Globus pallidus (tissue), 1 donor: Measurements from ENCODE around the gene MYO1B.
"Not testable (repeated sequence)": the region's sequence is repeated elsewhere in the genome, so short reads cannot be mapped to it uniquely, and the experiment has no call there.

Source experiments
- DNase-seq: peaks from one replicate; pipeline ENCODE4 v3.0.0-alpha.2; 2015; ENCODE audit warnings: low spot score

Gene MYO1B

GRCh38 chr2:191410646-191411436 is 165.6 kb downstream of the MYO1B start:
- DNase-seq: no peak

GRCh38 chr2:191411472-191411871 is 166.3 kb downstream of the MYO1B start:
- no peak for DNase-seq

- DNase-seq: no peak
These were observed 167.1 kb downstream of the MYO1B start for GRCh38 chr2:191412353-191412752.

GRCh38 chr2:191415101-191415500 is 169.9 kb downstream of the MYO1B start:
- no peak for DNase-seq

GRCh38 chr2:191415858-191416257 is 170.7 kb downstream of the MYO1B start:
- no peak for DNase-seq

GRCh38 chr2:191417746-191418145 is 172.5 kb downstream of the MYO1B start:
- DNase-seq: no peak

GRCh38 chr2:191421950-191422349 is 176.7 kb downstream of the MYO1B start:
- DNase-seq: no peak

GRCh38 chr2:191427031-191427430 is 181.8 kb downstream of the MYO1B start:
- DNase-seq: no peak

- DNase-seq: no peak
These were observed 182.9 kb downstream of the MYO1B start for GRCh38 chr2:191428141-191428540.

- no peak for DNase-seq
These were observed 185.3 kb downstream of the MYO1B start for GRCh38 chr2:191430476-191430875.

GRCh38 chr2:191432121-191432520 is 186.9 kb downstream of the MYO1B start:
- DNase-seq: no peak

- no peak for DNase-seq
These were observed 188.9 kb downstream of the MYO1B start for GRCh38 chr2:191434072-191434471.

- DNase-seq: no peak
These were observed 189.9 kb downstream of the MYO1B start for GRCh38 chr2:191435141-191435540.

- peak; percentile 16 for DNase-seq
These were observed 191.3 kb downstream of the MYO1B start for GRCh38 chr2:191436368-191437055.

GRCh38 chr2:191439481-191439880 is 194.3 kb downstream of the MYO1B start:
- no peak for DNase-seq

GRCh38 chr2:191441496-191442214 is 196.5 kb downstream of the MYO1B start:
- DNase-seq: no peak

- DNase-seq: no peak
These were observed 198.2 kb downstream of the MYO1B start for GRCh38 chr2:191443446-191443845.

GRCh38 chr2:191446910-191447309 is 201.7 kb downstream of the MYO1B start:
- DNase-seq: no peak

GRCh38 chr2:191451116-191451515 is 205.9 kb downstream of the MYO1B start:
- DNase-seq: no peak

GRCh38 chr2:191452065-191452464 is 206.9 kb downstream of the MYO1B start:
- DNase-seq: no peak

- DNase-seq: no peak
These were observed 208.6 kb downstream of the MYO1B start for GRCh38 chr2:191453761-191454160.

GRCh38 chr2:191456506-191456905 is 211.3 kb downstream of the MYO1B start:
- DNase-seq: not testable (repeated sequence)

GRCh38 chr2:191459158-191459557 is 214.0 kb downstream of the MYO1B start:
- DNase-seq: no peak
